H1 (cell line): ENCODE measurements around the gene RASGRF1.

Experiments
- CTBP2 ChIP-seq: IDR thresholded peaks from 2 replicates; pipeline ENCODE4 v1.7.0; 2011; ENCODE audit warnings: borderline replicate concordance, mild to moderate bottlenecking, moderate library complexity, mixed read lengths, low read length; ENCODE audit not compliant: insufficient read depth, insufficient read length
- CTCF ChIP-seq, 3 experiments: IDR thresholded peaks; 1 replicate in 2 of 3; 2 replicates in 1 of 3; pipeline versions ENCODE4 v1.5.1 to v1.6.1; 2011; ENCODE audit warnings: low read length in 3 of 3, mild to moderate bottlenecking in 3 of 3, inconsistent platforms in 2 of 3, low read depth in 1 of 3, moderate library complexity in 1 of 3; ENCODE audit not compliant: insufficient read depth in 1 of 3; ENCODE audit errors: control extremely low read depth in 1 of 3
- EZH2 ChIP-seq: fragments of 200-600 bp; sonication (generic); IDR thresholded peaks from 2 replicates; pipeline ENCODE4 v1.7.1; 2012; ENCODE audit warnings: low read depth, mild to moderate bottlenecking, moderate library complexity, low read length, inconsistent platforms; ENCODE audit not compliant: severe bottlenecking
- GABPA ChIP-seq: IDR thresholded peaks from 2 replicates; pipeline ENCODE4 v1.6.1; 2011; ENCODE audit warnings: mild to moderate bottlenecking, low read length, moderate library complexity, borderline replicate concordance; ENCODE audit not compliant: insufficient read depth
- MAX ChIP-seq: IDR thresholded peaks from 2 replicates; pipeline ENCODE4 v1.6.1; 2012; ENCODE audit warnings: inconsistent platforms
- SIN3A ChIP-seq, 2 experiments: IDR thresholded peaks in 1 of 2; conservative IDR thresholded peaks in 1 of 2; 2 replicates each; pipeline ENCODE4 v1.6.1; 2011 to 2012; ENCODE audit warnings: low read length in 2 of 2, improper control_type of control experiment in 1 of 2, low read depth in 1 of 2, mild to moderate bottlenecking in 1 of 2
- SP2 ChIP-seq: IDR thresholded peaks from 2 replicates; pipeline ENCODE4 v1.6.1; 2012; ENCODE audit warnings: mild to moderate bottlenecking, low read length, inconsistent platforms
- SP4 ChIP-seq: IDR thresholded peaks from 2 replicates; pipeline ENCODE4 v1.6.1; 2012; ENCODE audit warnings: low read length, inconsistent platforms

GRCh38 chr15:79071901-79072300 lies 18.7 kb downstream of the RASGRF1 start:
- TF ChIP-seq CTBP2 (no peak), SIN3A (conservative IDR thresholded peaks at IDR 0.05 in 1 of 2, IDR thresholded peaks at IDR 0.05 in 1 of 2; ENCODE audit: low read depth in 1 of 2, low read length in 2 of 2) (no peak), GABPA (no peak), CTCF (IDR thresholded peaks at IDR 0.05; ENCODE audit: control extremely low read depth in 1 of 3, insufficient read depth in 1 of 3, low read depth in 1 of 3, low read length in 3 of 3) (no peak), EZH2 (no peak), SP4 (no peak), MAX (no peak), SP2 (no peak)
